HG03558 (cell line): ENCODE data around the gene DNAJC10.
A peak's percentile ranks its signal among the peaks of the same experiment; 100 is the strongest.
"Not testable (repeated sequence)": the region's sequence is repeated elsewhere in the genome, so short reads cannot be mapped to it uniquely, and the experiment has no call there.

ENCODE experiments used
- ATAC-seq: cut with Tn5 transposase; IDR thresholded peaks from one replicate; pipeline ENCODE4 v1.9.1; 2021; ENCODE audit warnings: moderate number of reproducible peaks; ENCODE audit not compliant: unreplicated experiment; ENCODE audit errors: extremely low read depth

DNAJC10 gene

GRCh38 chr2:182715892-182716649, at the start of gene DNAJC10:
DNAJC10 (plus strand) TSS chr2:182716257; CDS start chr2:182718087, 1,830 bp downstream.
- ATAC-seq: peak; percentile 70

DNA sequence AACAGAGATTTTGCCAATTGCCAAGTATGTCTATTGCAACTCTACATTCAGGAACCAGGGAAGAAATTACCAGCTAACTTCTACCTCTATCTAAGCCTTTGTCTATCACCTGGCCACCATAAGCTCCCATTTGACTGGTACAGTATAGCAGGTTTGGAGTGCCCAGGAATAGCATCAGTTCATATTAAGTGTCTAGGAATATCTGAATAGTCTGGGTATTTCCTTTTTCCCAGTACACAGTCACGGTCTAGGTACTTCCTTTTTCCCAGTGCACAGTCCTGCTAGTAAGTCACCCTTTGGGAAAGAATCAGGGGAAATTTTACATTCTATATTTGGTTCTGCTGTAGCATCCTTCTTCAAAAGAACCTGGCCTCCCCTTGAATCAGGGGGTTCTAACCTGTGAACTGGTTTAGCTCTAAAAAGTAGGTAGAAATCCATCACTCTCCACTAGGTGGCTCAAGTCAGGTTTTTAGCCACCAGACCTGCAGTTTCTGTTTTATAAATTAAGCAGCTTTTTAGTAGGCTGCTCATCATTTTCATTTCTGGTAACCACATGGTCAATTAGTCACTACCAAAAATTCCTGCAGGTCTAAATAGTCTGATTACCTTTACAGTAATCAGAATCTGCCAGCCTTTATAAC, 49.3 kb upstream of the DNAJC10 start:
- no peak for ATAC-seq

- ATAC-seq: no peak
These were observed 48.8 kb upstream of the DNAJC10 start for GRCh38 chr2:182667315-182667695.

DNA sequence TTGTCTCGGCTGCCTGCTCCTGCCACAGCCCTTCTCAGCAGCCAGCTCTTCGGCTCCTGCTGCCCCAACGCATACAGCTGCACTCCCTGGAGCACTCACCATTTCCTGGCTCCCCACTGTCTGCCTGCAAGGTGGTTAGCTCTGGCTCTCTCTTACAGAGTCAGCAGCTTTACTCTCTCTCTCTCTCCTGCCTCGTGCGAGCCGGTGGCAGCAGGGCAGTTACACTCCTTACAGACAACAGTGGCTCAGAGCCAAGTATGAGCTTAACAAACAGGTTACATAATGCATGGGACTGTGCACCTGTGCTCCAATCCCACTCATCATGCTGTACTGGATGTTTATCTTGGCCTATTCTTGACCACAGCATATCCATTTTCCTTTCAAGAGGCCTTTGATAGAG, 47.4 kb upstream of the DNAJC10 start:
- no peak for ATAC-seq

- no peak for ATAC-seq
These were observed 43.4 kb upstream of the DNAJC10 start for GRCh38 chr2:182672466-182673165.

DNA sequence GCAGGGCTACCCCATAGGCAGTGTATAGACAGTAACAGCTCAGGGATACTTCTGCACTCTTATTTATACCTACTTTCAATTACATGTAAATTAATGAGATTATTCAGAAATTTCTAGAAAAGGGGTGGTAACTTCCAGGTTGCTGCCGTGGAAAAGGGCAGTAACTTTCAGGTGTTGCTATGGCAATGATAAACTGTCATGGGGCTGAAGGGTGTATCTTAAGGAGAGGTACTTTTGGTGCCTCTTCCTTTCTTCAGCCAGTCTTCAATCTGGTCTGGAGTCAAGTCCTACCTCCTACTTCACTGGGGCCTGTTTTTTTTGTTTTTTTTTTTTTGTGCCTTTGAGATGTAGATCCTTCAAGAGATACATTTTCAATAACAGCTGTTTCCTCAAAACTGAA, 35.2 kb upstream of the DNAJC10 start:
- ATAC-seq: no peak

- no peak for ATAC-seq
These were observed 33.8 kb upstream of the DNAJC10 start for GRCh38 chr2:182682210-182682609.

GRCh38 chr2:182685559-182685958, 30.5 kb upstream of the DNAJC10 start:
- no peak for ATAC-seq

- ATAC-seq: not testable (repeated sequence)
These were observed 29.3 kb upstream of the DNAJC10 start for GRCh38 chr2:182686763-182687162.

DNA sequence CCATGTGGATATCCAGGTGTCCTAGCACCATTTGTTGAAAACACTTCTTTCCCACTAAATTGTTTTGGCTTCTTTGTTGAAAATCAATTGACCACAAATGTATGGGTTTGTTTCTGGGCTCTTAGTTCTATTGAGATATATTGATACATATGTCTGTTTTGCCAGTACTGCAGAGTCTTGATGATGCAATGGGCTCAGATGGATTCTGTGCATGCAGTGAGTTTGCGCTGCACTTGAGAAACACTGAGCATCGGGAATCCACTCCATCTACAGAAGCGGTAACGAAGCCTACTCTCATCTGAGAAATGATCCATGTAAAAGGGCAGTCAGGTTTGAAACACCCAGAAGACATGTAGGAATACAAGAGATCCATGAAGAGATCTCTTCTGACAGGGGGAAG, 21.9 kb upstream of the DNAJC10 start:
- no peak for ATAC-seq

DNA sequence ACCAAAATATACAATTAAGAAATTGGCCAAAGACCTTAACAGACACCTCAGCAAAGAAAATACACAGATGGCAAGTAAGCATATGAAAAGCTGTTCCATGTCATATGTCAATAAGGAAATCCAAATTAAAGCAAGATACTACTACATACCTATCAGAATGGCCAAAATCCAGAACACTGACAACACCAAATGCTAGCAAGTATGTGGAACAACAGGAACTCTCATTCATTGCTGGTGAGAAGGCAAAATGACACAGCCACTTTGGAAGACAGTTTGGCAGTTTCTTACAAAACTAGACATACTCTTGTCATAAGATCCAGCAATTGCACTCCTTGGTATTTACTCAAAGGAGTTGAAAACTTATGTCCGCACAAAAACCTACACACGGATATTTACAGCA, 20.3 kb upstream of the DNAJC10 start:
- ATAC-seq: no peak

DNA sequence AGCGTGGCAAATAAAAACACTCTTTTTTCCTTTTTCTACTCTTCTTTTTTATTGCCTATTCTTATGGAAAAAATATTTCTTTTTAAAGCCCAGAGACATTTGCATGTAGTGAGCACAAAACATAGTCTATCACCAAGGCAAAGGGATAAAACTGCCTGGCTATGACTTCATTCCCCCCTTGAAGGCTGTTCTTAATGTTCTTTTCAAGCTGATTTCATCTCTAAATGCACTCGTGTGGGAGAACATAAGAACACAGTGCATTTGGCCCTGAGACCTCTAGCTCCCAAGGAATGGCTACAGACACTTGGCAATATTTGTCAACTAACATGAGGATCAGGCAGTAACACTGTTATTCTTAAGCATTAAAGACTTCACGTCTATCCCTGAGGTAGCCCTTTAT, 17.4 kb upstream of the DNAJC10 start:
- ATAC-seq: no peak

DNA sequence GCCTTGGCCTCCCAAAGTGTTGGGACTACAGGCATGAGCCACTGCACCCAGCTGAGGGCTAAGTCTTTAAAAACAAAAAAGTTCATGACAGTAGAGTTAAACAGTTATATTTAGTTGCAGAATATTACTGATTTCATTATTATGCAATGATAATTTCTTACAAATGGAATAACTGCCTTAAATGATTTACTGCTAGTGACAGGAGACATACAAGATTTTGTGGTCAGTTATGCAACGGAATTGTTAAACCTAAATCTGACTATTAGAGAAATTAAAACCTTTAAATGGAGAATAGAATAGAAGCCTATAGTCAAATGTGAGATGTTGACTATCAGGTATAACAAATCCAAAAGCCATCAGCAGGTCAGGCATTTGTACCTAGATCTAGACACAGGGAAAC, 10.3 kb upstream of the DNAJC10 start:
- ATAC-seq: no peak

GRCh38 chr2:182706751-182707150, 9.3 kb upstream of the DNAJC10 start:
- ATAC-seq: no peak

DNA sequence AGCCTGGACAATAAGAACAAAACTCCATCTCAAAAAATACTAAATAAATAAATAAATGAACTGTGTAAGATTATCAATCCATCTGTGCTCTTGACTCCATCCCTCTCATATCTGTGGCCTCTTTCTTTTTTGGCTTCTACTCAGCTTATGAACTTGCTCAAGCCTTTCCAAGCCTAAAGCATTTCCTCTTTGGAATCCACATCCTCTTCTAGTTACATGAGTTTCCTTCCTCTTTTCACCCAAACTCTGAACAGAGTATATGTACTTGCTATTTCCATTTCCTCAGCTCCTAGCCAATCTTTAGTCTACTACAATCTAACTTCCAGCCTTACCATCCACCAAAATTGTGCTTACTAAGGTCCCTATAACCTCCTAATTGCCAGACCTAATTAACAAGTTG, 2.5 kb upstream of the DNAJC10 start:
- ATAC-seq: no peak

DNA sequence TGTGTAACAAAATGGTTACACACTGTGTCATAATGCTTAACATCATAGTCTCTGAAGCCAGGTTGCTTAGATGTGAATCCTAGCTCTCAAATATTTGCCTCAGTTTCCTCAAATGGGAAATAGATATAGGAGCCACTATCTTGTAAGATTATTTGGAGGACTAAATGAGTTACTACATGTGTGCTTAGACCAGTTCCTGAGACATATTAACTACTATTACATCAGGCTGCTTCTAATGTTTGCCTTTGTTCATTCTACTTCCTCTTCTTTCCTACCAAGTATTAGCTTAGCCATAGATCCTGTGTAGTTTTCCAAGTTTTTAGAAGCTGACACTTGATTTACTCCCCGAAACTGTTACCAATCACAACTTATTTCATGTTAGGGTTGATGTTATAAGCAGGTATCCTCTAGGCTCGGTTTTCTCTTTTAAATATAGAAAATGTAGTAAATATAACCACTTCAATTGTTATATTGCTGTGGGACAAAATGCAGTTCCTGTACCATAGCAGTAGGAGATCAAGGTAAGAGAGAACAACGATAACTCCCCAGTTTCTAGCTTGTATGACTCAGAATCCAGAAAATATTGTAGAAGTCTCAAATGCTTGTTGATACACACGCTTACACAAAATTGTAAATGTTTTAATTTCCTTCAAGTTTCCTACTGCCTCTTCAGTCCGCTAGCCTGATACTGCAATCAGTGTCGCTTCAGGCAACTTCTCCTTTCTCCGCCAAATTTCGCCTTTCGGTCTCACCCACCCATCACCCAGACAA, 751 bp upstream of the DNAJC10 start:
- ATAC-seq: no peak

DNA sequence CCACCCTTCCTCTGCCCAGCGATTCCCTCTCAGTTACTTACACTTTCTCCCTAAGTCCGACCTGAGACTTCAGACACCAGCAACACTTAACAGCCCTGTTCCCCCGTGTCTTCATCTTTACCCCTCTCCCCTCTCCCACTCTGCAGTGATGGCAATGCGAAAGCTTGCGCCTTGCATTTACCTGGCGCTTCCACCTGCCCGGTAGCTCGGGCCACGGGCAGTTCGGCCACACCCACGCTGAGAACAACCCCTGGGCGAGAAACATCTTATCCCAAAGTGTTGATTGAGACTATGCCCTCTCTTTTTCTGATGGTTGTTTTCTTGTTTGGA, 558 bp downstream of the DNAJC10 start:
- ATAC-seq: no peak

GRCh38 chr2:182717416-182717815, 1.4 kb downstream of the DNAJC10 start:
- ATAC-seq: peak; percentile 32

DNA sequence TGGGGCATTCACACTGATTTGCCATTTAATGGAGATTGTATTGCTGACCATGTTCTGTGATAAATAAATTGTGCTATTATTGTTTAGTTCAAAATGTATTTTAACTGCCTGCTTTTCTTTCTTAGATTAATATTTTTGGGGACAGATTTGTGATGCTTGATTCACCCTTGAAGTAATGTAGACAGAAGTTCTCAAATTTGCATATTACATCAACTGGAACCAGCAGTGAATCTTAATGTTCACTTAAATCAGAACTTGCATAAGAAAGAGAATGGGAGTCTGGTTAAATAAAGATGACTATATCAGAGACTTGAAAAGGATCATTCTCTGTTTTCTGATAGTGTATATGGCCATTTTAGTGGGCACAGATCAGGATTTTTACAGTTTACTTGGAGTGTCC, 1.8 kb downstream of the DNAJC10 start:
- no peak for ATAC-seq

DNA sequence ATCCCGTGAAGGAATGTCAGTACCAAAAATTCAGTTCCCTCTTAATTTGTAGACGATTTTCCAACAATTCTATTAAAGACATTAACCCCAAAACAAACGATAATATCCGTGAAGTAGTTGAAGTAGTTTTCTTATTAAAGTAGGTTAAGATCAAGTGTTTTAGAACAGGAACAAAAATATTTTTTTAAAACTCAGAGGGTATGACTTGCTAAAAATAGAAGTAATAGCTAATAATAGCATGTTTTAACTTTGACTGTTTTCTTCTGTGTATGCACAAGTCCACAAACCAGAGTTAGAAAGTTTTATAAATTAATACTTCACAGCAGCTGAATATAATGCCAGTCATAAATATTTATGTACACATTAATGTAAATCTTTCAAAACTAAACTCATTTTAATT, 2.4 kb downstream of the DNAJC10 start:
- no peak for ATAC-seq

GRCh38 chr2:182719116-182719515, 3.1 kb downstream of the DNAJC10 start:
- not testable (repeated sequence) for ATAC-seq
